Neural progenitor cell (in vitro differentiated cells): Measurements from ENCODE around the gene OR6B1.

Experiments
- CTCF ChIP-seq: fragments of 200-600 bp; sonication (generic); IDR thresholded peaks from 2 replicates; pipeline ENCODE4 v1.5.1; 2017; ENCODE audit warnings: antibody characterized with exemption, mild to moderate bottlenecking
- EZH2 ChIP-seq: fragments of 200-600 bp; sonication (generic); IDR thresholded peaks from 2 replicates; pipeline ENCODE4 v1.6.1; 2017; ENCODE audit warnings: antibody characterized with exemption, mild to moderate bottlenecking, moderate library complexity
- EZH2phosphoT487 ChIP-seq: fragments of 200-600 bp; sonication (generic); IDR thresholded peaks from 2 replicates; pipeline ENCODE4 v1.6.1; 2017; ENCODE audit warnings: antibody characterized with exemption

GRCh38 chr7:143974459-143974858 lies 25.7 kb upstream of the OR6B1 start:
- TF ChIP-seq CTCF: no peak
- TF ChIP-seq EZH2: no peak
- TF ChIP-seq EZH2phosphoT487: no peak
